Esophagus muscularis mucosa (tissue), 4 donors: Measurements from ENCODE around the gene PAPSS2. TPM values are rescaled to one million over a fixed set of nuclear protein-coding genes. Genes with fewer than 3 reads are reported as not detected.
"Not testable (repeated sequence)": the region's sequence is repeated elsewhere in the genome, so short reads cannot be mapped to it uniquely, and the experiment has no call there.

Experiments
- DNase-seq: peaks from one replicate; pipeline ENCODE4 v3.0.0-alpha.2; 2017; ENCODE audit errors: extremely low spot score
- H3K27ac ChIP-seq, 4 donors: fragments of 200-600 bp; sonication (generic); replicated peaks in 1 of 4; 1 replicate in 3 of 4; 2 replicates in 1 of 4; pipeline ENCODE4 v1.5.1; 2016 to 2019; ENCODE audit warnings: mild to moderate bottlenecking in 1 of 4
- H3K27me3 ChIP-seq, 4 donors: fragments of 200-600 bp; sonication (generic); one replicate each; pipeline versions ENCODE4 v1.5.1 to v1.6.0; 2016 to 2019
- H3K36me3 ChIP-seq, 4 donors: fragments of 200-600 bp; sonication (generic); one replicate each; pipeline ENCODE4 v1.5.1; 2016 to 2019
- H3K4me1 ChIP-seq, 4 donors: fragments of 200-600 bp; sonication (generic); one replicate each; pipeline ENCODE4 v1.5.1; 2016 to 2019
- H3K4me3 ChIP-seq, 4 donors: fragments of 200-600 bp; sonication (generic); 1 replicate in 2 of 4; 2 replicates in 2 of 4; pipeline ENCODE4 v1.5.1; 2016 to 2019; ENCODE audit warnings: mild to moderate bottlenecking in 4 of 4, moderate library complexity in 1 of 4
- H3K9me3 ChIP-seq, 4 donors: fragments of 200-600 bp; sonication (generic); 1 replicate in 3 of 4; 2 replicates in 1 of 4; pipeline ENCODE4 v1.5.1; 2016 to 2019
- CTCF ChIP-seq, 3 experiments: fragments of 200-600 bp in 2 of 3; fragments of 450-650 bp in 1 of 3; sonication (generic) in 2 of 3; IDR thresholded peaks; one replicate each; pipeline ENCODE4 v1.5.1; 2017 to 2019; ENCODE audit warnings: antibody characterized with exemption in 3 of 3, mild to moderate bottlenecking in 2 of 3, moderate library complexity in 1 of 3
- EP300 ChIP-seq: sonication (generic); formaldehyde crosslinking; IDR thresholded peaks from one replicate; pipeline ENCODE4 v1.6.1; 2017; ENCODE audit warnings: antibody characterized with exemption
- POLR2A ChIP-seq: fragments of 450-650 bp; IDR thresholded peaks from one replicate; pipeline ENCODE4 v1.6.1; 2017; ENCODE audit warnings: antibody characterized with exemption, moderate library complexity, mild to moderate bottlenecking, low read depth
- POLR2AphosphoS5 ChIP-seq, 2 donors: sonication (generic); formaldehyde crosslinking; IDR thresholded peaks; one replicate each; pipeline ENCODE4 v1.6.1; 2017; ENCODE audit warnings: antibody characterized with exemption in 2 of 2
- WGBS: methylation state at CpG from one replicate; pipeline ENCODE4 v1.1.5; 2018; 5-methylcytosine and 5-hydroxymethylcytosine counted together
- intact Hi-C: fragments of 100-400 bp; cut with DNase I; formaldehyde crosslinking; loops from one replicate; pipeline ENCODE4 v1.15.1; 2023
- total RNA-seq, 4 donors: library from RNA; depleted of rRNA; stranded (reverse); fragments of >200 nt; gene quantifications; one replicate each; pipeline versions ENCODE4 v1.1.0 to v1.2.1, GENCODE V29; 2016

The PAPSS2 gene
- total RNA-seq, 4 donors from 2014 or later = 9.6 to 16.7 (median 14.9) TPM

- Histone ChIP-seq H3K4me3 (no peak overlapping the region), H3K27ac (no peak overlapping the region), H3K4me1 (no peaks in the 10 kb centered on the region), H3K36me3 (no peaks in the 10 kb centered on the region), H3K27me3 (no peaks in the 10 kb centered on the region), H3K9me3 (no peaks in the 10 kb centered on the region)
- WGBS = 94% methylated on average over 1 of the region's 1 CpG
- intact Hi-C loops = no loop called here
- DNase-seq = no peak
- TF ChIP-seq EP300 (no peak), CTCF (IDR thresholded peaks at IDR 0.05) (no peak), POLR2AphosphoS5 (IDR thresholded peaks at IDR 0.05) (no peak), POLR2A (no peak)
These were observed 42.2 kb upstream of the PAPSS2 start for GRCh38 chr10:87617503-87617902.

- H3K27me3 ChIP-seq = no peaks in the 10 kb centered on the region
- peak; percentile 77 for DNase-seq
- intact Hi-C loops = no loop called here
- no peak for TF ChIP-seq POLR2A
- TF ChIP-seq EP300 = no peak
- TF ChIP-seq POLR2AphosphoS5 (IDR thresholded peaks at IDR 0.05) = no peak
- TF ChIP-seq CTCF (IDR thresholded peaks at IDR 0.05) = no peak
- H3K27ac ChIP-seq = no peak overlapping the region
- H3K4me3 ChIP-seq = no peak overlapping the region
- no peaks in the 10 kb centered on the region for H3K36me3 ChIP-seq
- 73% methylated on average over 11 of the region's 11 CpGs for WGBS
- no peaks in the 10 kb centered on the region for H3K9me3 ChIP-seq
- H3K4me1 ChIP-seq = no peaks in the 10 kb centered on the region
These were observed 40.9 kb upstream of the PAPSS2 start for GRCh38 chr10:87618566-87619423.

GRCh38 chr10:87619705-87620104 is 40.0 kb upstream of the PAPSS2 start:
- Histone ChIP-seq H3K4me3 (no peak overlapping the region), H3K36me3 (no peaks in the 10 kb centered on the region), H3K9me3 (no peaks in the 10 kb centered on the region), H3K27ac (no peak overlapping the region), H3K27me3 (no peaks in the 10 kb centered on the region), H3K4me1 (no peaks in the 10 kb centered on the region)
- intact Hi-C loops = no loop called here
- peak; percentile 29 for DNase-seq
- TF ChIP-seq POLR2A (no peak), EP300 (no peak), POLR2AphosphoS5 (IDR thresholded peaks at IDR 0.05) (no peak), CTCF (IDR thresholded peaks at IDR 0.05) (no peak)
- WGBS = 82% methylated on average over 5 of the region's 5 CpGs

- DNase-seq, H3K4me3 ChIP-seq, intact Hi-C loops, H3K9me3 ChIP-seq, H3K27ac ChIP-seq, H3K27me3 ChIP-seq, H3K4me1 ChIP-seq, H3K36me3 ChIP-seq: not testable (repeated sequence)
These were observed 38.2 kb upstream of the PAPSS2 start for GRCh38 chr10:87621440-87621839.

GRCh38 chr10:87622314-87623004 is 37.2 kb upstream of the PAPSS2 start:
- intact Hi-C loops = no loop called here
- Histone ChIP-seq H3K9me3 (no peaks in the 10 kb centered on the region), H3K4me1 (no peaks in the 10 kb centered on the region), H3K36me3 (no peaks in the 10 kb centered on the region), H3K27me3 (no peaks in the 10 kb centered on the region), H3K4me3 (no peak overlapping the region), H3K27ac (no peak overlapping the region)
- DNase-seq = no peak
- TF ChIP-seq CTCF (IDR thresholded peaks at IDR 0.05) (no peak), POLR2AphosphoS5 (IDR thresholded peaks at IDR 0.05) (no peak)
- 68% methylated on average over 7 of the region's 7 CpGs for WGBS
